H54 (cell line): ENCODE data around the gene PDZD4.

Experiments used
- DNase-seq: peaks from one replicate; pipeline ENCODE4 v3.0.0; 2011; ENCODE audit warnings: low spot score, mixed read lengths; ENCODE audit not compliant: insufficient read length
- FAIRE-seq: peaks from 3 replicates; lab custom pipeline; 2011; peaks lifted over from hg19 to GRCh38; lab: Jason Lieb, UNC
- POLR2A ChIP-seq: IDR thresholded peaks from 2 replicates; pipeline ENCODE4 v1.6.1; 2011; ENCODE audit warnings: low read depth, mild to moderate bottlenecking, low read length

The PDZD4 gene

DNA sequence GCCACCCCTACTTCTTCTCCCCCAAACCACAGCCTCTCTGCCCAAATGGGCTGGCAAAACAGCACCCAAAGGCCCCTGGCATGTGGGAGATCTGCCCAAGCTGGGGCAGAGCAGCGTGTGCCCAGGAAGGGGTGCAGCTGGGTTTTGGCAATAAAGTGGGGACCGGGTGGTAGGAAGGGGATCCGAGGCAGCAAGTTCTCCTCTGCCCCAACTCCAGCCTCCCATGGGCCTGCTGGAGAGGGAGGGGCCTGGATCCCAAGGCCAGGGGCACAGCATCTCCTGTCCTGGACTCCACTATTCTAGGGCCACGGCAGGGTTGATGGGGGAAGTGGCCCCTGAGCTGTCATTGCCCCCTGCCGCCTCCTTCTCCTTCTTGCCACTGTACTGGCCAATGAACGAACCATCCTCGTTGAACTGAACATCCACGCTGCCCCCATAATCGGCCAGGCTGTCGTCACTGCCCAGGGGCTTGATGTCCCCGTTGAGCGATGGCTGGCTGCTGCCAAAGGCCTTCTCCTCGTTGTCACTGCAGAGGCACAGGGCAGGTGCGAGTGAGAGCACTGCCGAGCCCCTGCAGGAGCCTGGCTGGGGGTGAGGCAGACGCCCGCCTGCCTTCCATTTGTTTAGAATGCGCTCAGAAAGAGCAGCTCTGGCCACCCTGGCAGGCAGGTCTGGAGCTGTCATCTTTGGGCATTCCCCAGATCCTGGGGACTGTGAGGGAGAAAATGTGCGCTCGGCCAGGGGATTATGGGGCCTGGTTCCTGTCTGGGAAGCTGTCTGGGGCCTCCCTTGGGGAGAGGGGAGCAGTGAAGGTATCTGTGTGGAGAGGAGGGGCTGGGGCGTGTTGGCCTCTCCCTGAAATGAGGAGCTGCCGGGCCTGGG lies 32.3 kb upstream of the PDZD4 start:
- DNase-seq (no peak), FAIRE-seq (no peak)
- TF ChIP-seq POLR2A = no peak

- TF ChIP-seq POLR2A = no peak
- DNase-seq (no peak), FAIRE-seq (no peak)
Observed at GRCh38 chrX:153861733-153862310, 31.5 kb upstream of the PDZD4 start.

- DNase-seq = no peak
- TF ChIP-seq POLR2A = no peak
- FAIRE-seq = no peak
Observed at GRCh38 chrX:153861151-153861550, 30.8 kb upstream of the PDZD4 start.

DNA sequence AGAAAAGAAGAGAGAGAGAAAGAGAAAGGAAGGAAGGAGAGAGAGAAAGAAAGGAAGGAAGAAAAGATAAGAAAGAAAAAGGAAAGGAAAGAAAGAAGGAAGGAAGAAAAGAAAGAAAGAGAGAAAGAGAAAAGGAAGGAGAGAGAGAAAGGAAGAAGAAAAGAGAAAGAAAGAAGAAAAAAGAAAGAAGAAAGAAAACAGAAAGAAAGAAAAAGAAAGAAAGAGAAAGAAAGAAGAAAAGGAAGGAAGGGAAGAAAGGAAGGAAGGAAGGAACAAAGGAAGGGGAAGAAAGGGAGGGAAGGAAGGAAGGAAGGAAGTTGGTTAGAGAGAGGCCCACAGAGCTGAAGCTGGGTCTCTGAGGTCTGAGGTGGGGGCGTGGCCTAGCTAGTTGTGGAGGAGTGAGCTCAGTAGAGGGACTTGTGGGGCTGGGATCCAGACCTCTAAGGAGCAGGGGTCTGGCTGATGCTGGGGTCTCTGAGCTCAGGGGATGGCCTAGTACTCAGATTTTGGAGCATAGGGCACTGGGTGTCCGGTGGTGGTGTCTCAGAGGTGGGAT lies 27.1 kb upstream of the PDZD4 start:
- TF ChIP-seq POLR2A = no peak
- DNase-seq (no peak), FAIRE-seq (no peak)

GRCh38 chrX:153854702-153855101 lies 24.4 kb upstream of the PDZD4 start:
- FAIRE-seq (no peak), DNase-seq (no peak)
- TF ChIP-seq POLR2A = no peak

DNA sequence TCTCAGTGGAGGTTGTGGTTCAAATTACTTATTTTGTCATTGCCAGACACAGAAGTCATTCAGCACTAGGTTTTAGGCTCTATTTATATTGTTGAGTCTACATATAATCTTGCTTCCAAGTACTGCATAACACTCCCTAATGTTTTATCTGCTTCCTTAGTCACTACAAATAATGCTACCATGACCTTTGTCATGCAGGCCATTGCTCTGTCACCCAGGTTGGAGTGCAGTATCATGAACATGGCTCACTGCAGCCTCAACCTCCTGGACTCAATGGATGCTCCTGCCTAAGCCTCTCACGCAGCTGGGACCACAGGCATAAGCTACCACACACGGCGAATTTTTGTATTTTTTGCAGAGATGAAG lies 23.5 kb upstream of the PDZD4 start:
- FAIRE-seq (no peak), DNase-seq (no peak)
- TF ChIP-seq POLR2A = no peak

DNA sequence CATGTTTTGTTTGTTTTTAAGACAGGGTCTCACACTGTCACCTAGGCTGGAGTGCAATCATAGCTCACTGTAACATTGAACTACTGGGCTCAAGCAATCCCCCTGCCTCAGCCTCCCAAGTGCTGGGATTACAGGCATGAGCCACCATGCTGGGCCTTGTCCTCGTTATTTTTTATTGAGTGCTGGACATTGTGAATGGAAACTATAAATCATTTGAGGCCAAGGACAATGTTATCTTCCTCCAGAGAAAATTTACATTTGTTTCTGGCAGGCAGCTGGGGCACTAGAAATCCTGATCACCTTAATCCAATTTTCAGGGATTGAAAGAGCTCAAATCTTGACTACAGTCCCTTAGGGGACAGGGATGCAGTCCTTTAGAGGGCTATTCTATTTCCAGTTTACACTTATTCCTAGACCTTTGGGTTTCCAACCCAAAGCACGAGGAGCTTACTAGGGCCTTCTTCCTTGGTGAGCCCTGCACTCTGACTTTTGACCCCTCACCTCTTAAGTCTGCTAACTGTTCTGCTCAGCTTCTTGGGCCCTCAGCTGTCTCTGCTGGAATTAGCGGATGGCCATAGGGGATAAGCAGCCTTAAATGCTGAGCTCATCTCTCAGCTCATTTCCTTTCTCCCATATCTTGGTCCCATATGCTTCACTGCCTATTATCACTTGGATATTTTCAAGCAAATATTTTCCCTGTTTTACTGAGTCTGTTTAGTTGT lies 23.0 kb upstream of the PDZD4 start:
- DNase-seq = no peak
- TF ChIP-seq POLR2A = no peak
- no peak for FAIRE-seq

GRCh38 chrX:153851981-153852380 lies 21.6 kb upstream of the PDZD4 start:
- FAIRE-seq = no peak

GRCh38 chrX:153848325-153848724 lies 18.0 kb upstream of the PDZD4 start:
- DNase-seq (no peak), FAIRE-seq (no peak)
- TF ChIP-seq POLR2A = no peak

More at GRCh38 chrX:153851981-153852380, 21.6 kb upstream of the PDZD4 start:
- no peak for TF ChIP-seq POLR2A
- DNase-seq = no peak

GRCh38 chrX:153845842-153846241 lies 15.5 kb upstream of the PDZD4 start:
- no peak for TF ChIP-seq POLR2A
- FAIRE-seq (no peak), DNase-seq (no peak)

DNA sequence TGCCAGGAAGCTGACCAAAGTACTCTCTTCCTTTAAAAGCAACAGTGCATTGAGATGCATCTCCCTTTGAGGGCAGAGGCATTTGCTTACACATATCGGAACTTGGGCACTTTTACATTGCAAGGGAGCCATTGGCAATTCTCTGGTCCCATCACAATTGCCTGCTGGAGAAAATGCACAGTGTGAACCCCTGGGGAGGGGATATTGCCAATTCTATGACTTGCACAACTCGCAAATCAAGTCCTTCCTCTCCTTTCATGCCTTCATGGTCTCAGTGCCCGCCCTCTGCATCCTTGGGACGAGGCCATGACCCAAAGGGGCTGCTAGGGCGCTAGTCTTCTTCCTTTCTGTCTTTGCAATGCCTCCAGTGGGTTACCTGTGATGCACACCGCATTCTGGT lies 14.9 kb upstream of the PDZD4 start:
- no peak for FAIRE-seq
- no peak for DNase-seq
- no peak for TF ChIP-seq POLR2A

- FAIRE-seq (no peak), DNase-seq (no peak)
- TF ChIP-seq POLR2A = no peak
Observed at GRCh38 chrX:153844509-153845082, 14.3 kb upstream of the PDZD4 start.

- TF ChIP-seq POLR2A = no peak
- FAIRE-seq (no peak), DNase-seq (no peak)
Observed at GRCh38 chrX:153836921-153837320, 6.6 kb upstream of the PDZD4 start.

- no peak for FAIRE-seq
Observed at GRCh38 chrX:153832728-153833127, 2.4 kb upstream of the PDZD4 start.

More at GRCh38 chrX:153832728-153833127, 2.4 kb upstream of the PDZD4 start:
- no peak for TF ChIP-seq POLR2A
- DNase-seq = no peak
